Peyer's patch (tissue), 4 donors: ENCODE measurements around the gene QPCTL. TPM values are rescaled to one million over a fixed set of nuclear protein-coding genes. Genes with fewer than 3 reads are reported as not detected.
A peak's percentile ranks its signal among the peaks of the same experiment; 100 is the strongest.

ENCODE experiments used
- DNase-seq, 3 donors: peaks; one replicate each; pipeline ENCODE4 v3.0.0-alpha.2; 2017 to 2019
- H3K27ac ChIP-seq, 4 donors: fragments of 200-600 bp; sonication (generic); one replicate each; pipeline ENCODE4 v1.5.1; 2016 to 2019
- H3K27me3 ChIP-seq, 2 donors: fragments of 200-600 bp; sonication (generic); one replicate each; pipeline ENCODE4 v1.5.1; 2019
- H3K36me3 ChIP-seq, 3 donors: fragments of 200-600 bp; sonication (generic); one replicate each; pipeline ENCODE4 v1.5.1; 2016 to 2019
- H3K4me1 ChIP-seq, 4 donors: fragments of 200-600 bp; sonication (generic); one replicate each; pipeline ENCODE4 v1.5.1; 2016 to 2019
- H3K4me3 ChIP-seq, 4 donors: fragments of 200-600 bp; sonication (generic); 1 replicate in 3 of 4; 2 replicates in 1 of 4; pipeline ENCODE4 v1.5.1; 2016 to 2019; ENCODE audit warnings: mild to moderate bottlenecking in 1 of 4
- H3K9me3 ChIP-seq, 4 donors: fragments of 200-600 bp; sonication (generic); one replicate each; pipeline ENCODE4 v1.5.1; 2016 to 2019; ENCODE audit warnings: mild to moderate bottlenecking in 1 of 4
- CTCF ChIP-seq, 6 experiments: fragments of 450-650 bp in 4 of 6; fragments of 200-600 bp in 2 of 6; sonication (generic) in 1 of 6; IDR thresholded peaks; one replicate each; pipeline ENCODE4 v1.5.1; 2017 to 2019; ENCODE audit warnings: antibody characterized with exemption in 6 of 6, mild to moderate bottlenecking in 3 of 6, moderate library complexity in 1 of 6
- POLR2A ChIP-seq, 2 donors: fragments of 450-650 bp; IDR thresholded peaks; one replicate each; pipeline ENCODE4 v1.5.1; 2017; ENCODE audit warnings: antibody characterized with exemption in 2 of 2, mild to moderate bottlenecking in 2 of 2, moderate library complexity in 2 of 2
- total RNA-seq, 4 donors: library from RNA; depleted of rRNA; stranded (reverse); fragments of >200 nt; gene quantifications; one replicate each; pipeline ENCODE4 v1.1.0, GENCODE V29; 2016

QPCTL gene
- total RNA-seq, 4 donors from 2014 or later = 6.1 to 11.6 (median 7.4) TPM

GRCh38 chr19:45730368-45731288 is 38.2 kb downstream of the QPCTL start, which contains the start of gene FBXO46:
FBXO46 (minus strand) TSS chr19:45730896; CDS start chr19:45713495, 17,401 bp downstream.
- peak; percentile 95 to 98 (median 96) for DNase-seq
- peaks cover 0 to 3% (median 0%) of the 10 kb centered on the region in 3 donors for H3K36me3 ChIP-seq
- TF ChIP-seq POLR2A (IDR thresholded peaks at IDR 0.05) (peak; percentile 64 to 88), CTCF (IDR thresholded peaks at IDR 0.05) (peak in 1 of 6 experiments; percentile 2)
- H3K27ac ChIP-seq = peak within 1 kb of the TSS; percentile 47 to 78 (median 78)
- peak within 1 kb of the TSS; percentile 74 to 89 (median 76) for H3K4me3 ChIP-seq
- peaks cover 0 to 19% (median 5%) of the 10 kb centered on the region in 4 donors for H3K4me1 ChIP-seq
- H3K9me3 ChIP-seq = no peaks in the 10 kb centered on the region
- H3K27me3 ChIP-seq = no peaks in the 10 kb centered on the region

GRCh38 chr19:45733160-45733810 is 40.8 kb downstream of the QPCTL start, which contains the start of gene MEIOSIN:
MEIOSIN (plus strand) TSS chr19:45733439; CDS start chr19:45735377, 1,938 bp downstream.
- Histone ChIP-seq H3K27ac (no peak within 1 kb of the TSS), H3K9me3 (no peaks in the 10 kb centered on the region), H3K4me3 (no peak within 1 kb of the TSS), H3K4me1 (peaks cover 0 to 13% (median 5%) of the 10 kb centered on the region in 4 donors), H3K27me3 (no peaks in the 10 kb centered on the region), H3K36me3 (no peaks in the 10 kb centered on the region)
- TF ChIP-seq POLR2A (IDR thresholded peaks at IDR 0.05) (no peak), CTCF (IDR thresholded peaks at IDR 0.05) (no peak)
- no peak for DNase-seq

GRCh38 chr19:45739498-45740439 is 47.3 kb downstream of the QPCTL start:
- no peak overlapping the region for H3K4me3 ChIP-seq
- no peak for TF ChIP-seq CTCF (IDR thresholded peaks at IDR 0.05)
- no peak for TF ChIP-seq POLR2A (IDR thresholded peaks at IDR 0.05)
- no peaks in the 10 kb centered on the region for H3K36me3 ChIP-seq
- no peaks in the 10 kb centered on the region for H3K9me3 ChIP-seq
- DNase-seq = no peak
- no peak overlapping the region for H3K27ac ChIP-seq
- no peaks in the 10 kb centered on the region for H3K27me3 ChIP-seq
- no peaks in the 10 kb centered on the region for H3K4me1 ChIP-seq

GRCh38 chr19:45742969-45743368 is 50.5 kb downstream of the QPCTL start:
- H3K9me3 ChIP-seq = no peaks in the 10 kb centered on the region
- no peaks in the 10 kb centered on the region for H3K4me1 ChIP-seq
- no peaks in the 10 kb centered on the region for H3K36me3 ChIP-seq
- no peak for TF ChIP-seq CTCF (IDR thresholded peaks at IDR 0.05)
- no peak for TF ChIP-seq POLR2A (IDR thresholded peaks at IDR 0.05)
- H3K4me3 ChIP-seq = no peak overlapping the region
- H3K27me3 ChIP-seq = no peaks in the 10 kb centered on the region
- H3K27ac ChIP-seq = no peak overlapping the region
- DNase-seq = no peak

- H3K4me3 ChIP-seq = no peak overlapping the region
- no peak for TF ChIP-seq CTCF (IDR thresholded peaks at IDR 0.05)
- no peak for TF ChIP-seq POLR2A (IDR thresholded peaks at IDR 0.05)
- H3K9me3 ChIP-seq = no peaks in the 10 kb centered on the region
- H3K27ac ChIP-seq = no peak overlapping the region
- no peaks in the 10 kb centered on the region for H3K27me3 ChIP-seq
- DNase-seq = no peak
- H3K36me3 ChIP-seq = no peaks in the 10 kb centered on the region
- H3K4me1 ChIP-seq = no peaks in the 10 kb centered on the region
Observed at GRCh38 chr19:45745606-45746005, 53.1 kb downstream of the QPCTL start.
